Nephron (organoid): ENCODE measurements around the gene MRC2.

Source experiments
- H3K27ac Mint-ChIP-seq, 3 experiments: 2 replicates each; pipeline ENCODE4 v1.8.0; 2020; ENCODE audit warnings: mixed read lengths in 3 of 3, mild to moderate bottlenecking in 2 of 3, moderate library complexity in 1 of 3
- H3K27me3 Mint-ChIP-seq: 2 replicates; pipeline ENCODE4 v1.8.0; 2021; ENCODE audit warnings: low read depth, mild to moderate bottlenecking, moderate library complexity, mixed read lengths
- H3K36me3 Mint-ChIP-seq: 2 replicates; pipeline ENCODE4 v1.8.0; 2020; ENCODE audit warnings: low read depth, mixed read lengths
- H3K4me1 Mint-ChIP-seq: 2 replicates; pipeline ENCODE4 v1.8.0; 2020; ENCODE audit warnings: mixed read lengths
- H3K4me3 Mint-ChIP-seq, 3 experiments: 2 replicates each; pipeline ENCODE4 v1.8.0; 2020; ENCODE audit warnings: mild to moderate bottlenecking in 3 of 3, mixed read lengths in 3 of 3, moderate library complexity in 2 of 3
- H3K9me3 Mint-ChIP-seq: 2 replicates; pipeline ENCODE4 v1.8.0; 2020; ENCODE audit warnings: mixed read lengths
- TF ChIP-seq, protein P1 (sequence below), 3 experiments: fragments of 200-600 bp; sonication (generic); IDR thresholded peaks; one replicate each; pipeline ENCODE4 v1.5.0; 2021; ENCODE audit warnings: antibody characterized with exemption in 3 of 3; ENCODE audit not compliant: unreplicated experiment in 3 of 3

Gene MRC2

GRCh38 chr17:62679866-62680377 is 52.5 kb downstream of the MRC2 start:
- Mint-ChIP-seq H3K27me3 (no peaks in the 10 kb centered on the region), H3K27ac (no peak overlapping the region), H3K36me3 (peaks cover 39% of the 10 kb centered on the region), H3K4me3 (no peak overlapping the region), H3K9me3 (no peaks in the 10 kb centered on the region), H3K4me1 (no peaks in the 10 kb centered on the region)
- TF ChIP-seq, protein P1, sequence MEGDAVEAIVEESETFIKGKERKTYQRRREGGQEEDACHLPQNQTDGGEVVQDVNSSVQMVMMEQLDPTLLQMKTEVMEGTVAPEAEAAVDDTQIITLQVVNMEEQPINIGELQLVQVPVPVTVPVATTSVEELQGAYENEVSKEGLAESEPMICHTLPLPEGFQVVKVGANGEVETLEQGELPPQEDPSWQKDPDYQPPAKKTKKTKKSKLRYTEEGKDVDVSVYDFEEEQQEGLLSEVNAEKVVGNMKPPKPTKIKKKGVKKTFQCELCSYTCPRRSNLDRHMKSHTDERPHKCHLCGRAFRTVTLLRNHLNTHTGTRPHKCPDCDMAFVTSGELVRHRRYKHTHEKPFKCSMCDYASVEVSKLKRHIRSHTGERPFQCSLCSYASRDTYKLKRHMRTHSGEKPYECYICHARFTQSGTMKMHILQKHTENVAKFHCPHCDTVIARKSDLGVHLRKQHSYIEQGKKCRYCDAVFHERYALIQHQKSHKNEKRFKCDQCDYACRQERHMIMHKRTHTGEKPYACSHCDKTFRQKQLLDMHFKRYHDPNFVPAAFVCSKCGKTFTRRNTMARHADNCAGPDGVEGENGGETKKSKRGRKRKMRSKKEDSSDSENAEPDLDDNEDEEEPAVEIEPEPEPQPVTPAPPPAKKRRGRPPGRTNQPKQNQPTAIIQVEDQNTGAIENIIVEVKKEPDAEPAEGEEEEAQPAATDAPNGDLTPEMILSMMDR (IDR thresholded peaks at IDR 0.05; ENCODE audit: unreplicated experiment in 3 of 3), result no peak

DNA sequence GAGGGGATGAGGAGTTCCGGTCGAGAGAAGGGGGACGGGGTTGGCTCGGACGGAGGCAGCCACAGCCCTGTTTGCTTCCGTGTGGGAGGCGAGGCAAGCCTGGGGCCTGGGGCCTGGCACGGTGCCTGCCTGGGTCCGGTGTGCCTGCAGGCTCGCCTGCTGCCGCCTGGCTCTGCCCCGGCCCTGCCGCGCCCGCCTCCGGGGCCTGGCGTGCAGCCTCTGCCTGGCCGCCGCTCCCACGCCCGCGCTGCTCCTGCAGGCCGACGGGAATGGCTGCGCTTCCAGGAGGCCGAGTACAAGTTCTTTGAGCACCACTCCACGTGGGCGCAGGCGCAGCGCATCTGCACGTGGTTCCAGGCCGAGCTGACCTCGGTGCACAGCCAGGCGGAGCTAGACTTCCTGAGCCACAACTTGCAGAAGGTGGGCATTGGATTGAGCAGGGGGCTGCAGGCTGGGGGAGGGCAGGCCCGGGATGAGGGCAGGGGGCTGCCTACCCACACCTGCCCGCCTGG is 53.1 kb downstream of the MRC2 start:
- Mint-ChIP-seq H3K4me3 (no peak overlapping the region), H3K27me3 (no peaks in the 10 kb centered on the region), H3K36me3 (peaks cover 46% of the 10 kb centered on the region), H3K27ac (no peak overlapping the region), H3K9me3 (no peaks in the 10 kb centered on the region), H3K4me1 (no peaks in the 10 kb centered on the region)
- TF ChIP-seq, protein P1 (IDR thresholded peaks at IDR 0.05; ENCODE audit: unreplicated experiment in 3 of 3), result no peak

DNA sequence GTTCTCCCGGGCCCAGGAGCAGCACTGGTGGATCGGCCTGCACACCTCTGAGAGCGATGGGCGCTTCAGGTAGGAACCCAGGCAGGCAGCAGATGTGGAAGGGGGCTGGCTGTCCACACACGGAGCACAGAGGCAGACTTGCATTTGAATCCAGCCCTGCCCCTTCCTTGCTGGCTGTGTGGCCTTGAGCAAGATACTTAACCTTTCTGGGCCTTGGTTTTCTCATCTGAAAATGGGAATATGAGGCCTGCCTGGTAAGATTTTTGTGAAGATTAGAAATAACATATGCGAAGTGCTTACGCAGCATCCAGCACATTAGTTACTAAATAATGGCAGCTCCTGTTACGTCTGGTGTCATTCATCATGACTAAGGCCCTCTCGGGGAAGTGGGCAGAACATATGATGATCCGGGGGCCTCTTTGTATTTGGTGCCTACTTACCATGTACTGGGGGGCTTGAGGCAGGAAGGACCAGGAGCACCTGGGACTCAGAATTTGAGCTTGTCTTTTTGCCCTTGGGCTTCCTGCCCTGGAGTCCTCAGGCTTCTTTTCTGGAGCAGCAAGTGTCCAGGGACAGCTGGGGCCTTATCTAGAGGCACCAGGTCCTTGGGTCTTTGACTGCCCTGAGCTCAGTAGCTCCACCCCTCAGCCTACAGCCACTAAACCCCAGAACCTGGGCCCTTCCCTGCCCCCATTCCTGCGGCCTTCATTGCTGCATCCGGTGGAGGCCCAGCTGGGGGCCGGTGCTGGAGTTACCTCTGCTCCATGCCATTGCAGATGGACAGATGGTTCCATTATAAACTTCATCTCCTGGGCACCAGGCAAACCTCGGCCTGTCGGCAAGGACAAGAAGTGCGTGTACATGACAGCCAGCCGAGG is 53.8 kb downstream of the MRC2 start:
- no peak overlapping the region for H3K4me3 Mint-ChIP-seq
- H3K36me3 Mint-ChIP-seq, result peaks cover 50% of the 10 kb centered on the region
- H3K4me1 Mint-ChIP-seq, result no peaks in the 10 kb centered on the region
- H3K27ac Mint-ChIP-seq, result no peak overlapping the region
- H3K9me3 Mint-ChIP-seq, result no peaks in the 10 kb centered on the region
- H3K27me3 Mint-ChIP-seq, result no peaks in the 10 kb centered on the region
- TF ChIP-seq, protein P1 (IDR thresholded peaks at IDR 0.05; ENCODE audit: unreplicated experiment in 3 of 3), result no peak

DNA sequence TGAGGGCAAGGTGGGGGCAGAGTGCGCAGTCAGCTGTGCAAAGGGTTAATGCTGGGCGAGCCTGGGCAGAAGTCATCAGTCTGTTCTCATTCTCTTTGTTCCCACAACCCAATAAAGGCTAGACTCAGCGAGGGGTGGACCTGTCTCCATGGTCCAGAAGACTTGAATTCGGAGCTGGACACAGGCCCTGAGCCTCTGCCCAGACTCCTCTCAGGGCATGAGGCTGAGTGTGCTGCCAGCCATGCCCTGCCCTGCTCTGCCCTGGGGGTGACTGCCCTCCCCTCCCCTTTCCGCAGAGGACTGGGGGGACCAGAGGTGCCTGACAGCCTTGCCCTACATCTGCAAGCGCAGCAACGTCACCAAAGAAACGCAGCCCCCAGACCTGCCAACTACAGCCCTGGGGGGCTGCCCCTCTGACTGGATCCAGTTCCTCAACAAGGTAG is 54.5 kb downstream of the MRC2 start:
- peaks cover 50% of the 10 kb centered on the region for H3K36me3 Mint-ChIP-seq
- TF ChIP-seq, protein P1 (IDR thresholded peaks at IDR 0.05; ENCODE audit: unreplicated experiment in 3 of 3), result no peak
- no peaks in the 10 kb centered on the region for H3K4me1 Mint-ChIP-seq
- no peak overlapping the region for H3K4me3 Mint-ChIP-seq
- no peaks in the 10 kb centered on the region for H3K9me3 Mint-ChIP-seq
- no peak overlapping the region for H3K27ac Mint-ChIP-seq
- no peaks in the 10 kb centered on the region for H3K27me3 Mint-ChIP-seq

- Mint-ChIP-seq H3K36me3 (peaks cover 58% of the 10 kb centered on the region), H3K9me3 (no peaks in the 10 kb centered on the region), H3K27ac (no peak overlapping the region), H3K27me3 (no peaks in the 10 kb centered on the region), H3K4me1 (no peaks in the 10 kb centered on the region), H3K4me3 (no peak overlapping the region)
- TF ChIP-seq, protein P1 (IDR thresholded peaks at IDR 0.05; ENCODE audit: unreplicated experiment in 3 of 3), result no peak
Measured at GRCh38 chr17:62684179-62684578, 56.7 kb downstream of the MRC2 start.
